KBM-7 (cell line): ENCODE measurements around the gene ROBO1.

Experiments
- DNase-seq: peaks from one replicate; pipeline ENCODE4 v3.0.0-alpha.2; 2015
- in situ Hi-C: fragments of 300-500 bp; cut with MboI; formaldehyde crosslinking; loops from 2 replicates; pipeline ENCODE4 v1.14.3; 2020; ENCODE audit warnings: low sequenced_read_pairs, low pct_unique_long_range_greater_than_20kb, mixed read lengths

ROBO1 gene

GRCh38 chr3:79018265-79018664 is 749.5 kb downstream of the ROBO1 start:
- DNase-seq: no peak
- in situ Hi-C loops: no loop called here

GRCh38 chr3:79016587-79017376 is 751.0 kb downstream of the ROBO1 start:
- in situ Hi-C loops: no loop called here
- DNase-seq: no peak

- no peak for DNase-seq
- in situ Hi-C loops: no loop called here
Observed at GRCh38 chr3:79015854-79016253, 751.9 kb downstream of the ROBO1 start.

- in situ Hi-C loops: no loop called here
- DNase-seq: no peak
Observed at GRCh38 chr3:79012946-79013362, 754.8 kb downstream of the ROBO1 start.

GRCh38 chr3:79012530-79012913 is 755.3 kb downstream of the ROBO1 start:
- in situ Hi-C loops: no loop called here
- DNase-seq: no peak

GRCh38 chr3:79011821-79012529 is 755.8 kb downstream of the ROBO1 start:
- in situ Hi-C loops: no loop called here
- DNase-seq: no peak

- DNase-seq: no peak
- in situ Hi-C loops: no loop called here
Observed at GRCh38 chr3:79009861-79010260, 757.9 kb downstream of the ROBO1 start.

GRCh38 chr3:79006077-79006476 is 761.7 kb downstream of the ROBO1 start:
- DNase-seq: no peak
- in situ Hi-C loops: no loop called here

- in situ Hi-C loops: no loop called here
- no peak for DNase-seq
Observed at GRCh38 chr3:79005084-79005483, 762.7 kb downstream of the ROBO1 start.

- no peak for DNase-seq
- in situ Hi-C loops: no loop called here
Observed at GRCh38 chr3:79003994-79004393, 763.8 kb downstream of the ROBO1 start.

GRCh38 chr3:79002465-79003372 is 765.1 kb downstream of the ROBO1 start:
- in situ Hi-C loops: no loop called here
- DNase-seq: no peak

- no peak for DNase-seq
- in situ Hi-C loops: no loop called here
Observed at GRCh38 chr3:79001255-79001654, 766.5 kb downstream of the ROBO1 start.

- no peak for DNase-seq
- in situ Hi-C loops: no loop called here
Observed at GRCh38 chr3:78999139-78999538, 768.7 kb downstream of the ROBO1 start.

GRCh38 chr3:78995087-78995486 is 772.7 kb downstream of the ROBO1 start:
- in situ Hi-C loops: no loop called here
- DNase-seq: no peak

- no peak for DNase-seq
- in situ Hi-C loops: no loop called here
Observed at GRCh38 chr3:78994174-78995027, 773.4 kb downstream of the ROBO1 start.

- in situ Hi-C loops: no loop called here
- DNase-seq: no peak
Observed at GRCh38 chr3:78993375-78993774, 774.4 kb downstream of the ROBO1 start.

GRCh38 chr3:78992830-78993229 is 775.0 kb downstream of the ROBO1 start:
- in situ Hi-C loops: no loop called here
- DNase-seq: no peak

- DNase-seq: no peak
- in situ Hi-C loops: no loop called here
Observed at GRCh38 chr3:78992400-78992799, 775.4 kb downstream of the ROBO1 start.

- DNase-seq: no peak
- in situ Hi-C loops: no loop called here
Observed at GRCh38 chr3:78991656-78992055, 776.1 kb downstream of the ROBO1 start.
